HepG2 (cell line): ENCODE results near the gene HNF1B. TPM values are rescaled to one million over a fixed set of nuclear protein-coding genes. Genes with fewer than 3 reads are reported as not detected.

Experiments
- ATAC-seq: fragments of 200-7000 bp; cut with Tn5 transposase; 3 replicates; pipeline ENCODE4 v1.9.1; 2020; ENCODE audit warnings: mild to moderate bottlenecking, moderate library complexity
- BruUV-seq: library from RNA; stranded (reverse); fragments of 400-500 nt; replicated peaks from 2 replicates; lab custom pipeline; 2021; lab: Mats Ljungman, UMichigan
- CTCF ChIA-PET: fragments of 300-600 bp; formaldehyde crosslinking; extraction: SDS; loops from one replicate; lab custom pipeline; 2021; ENCODE audit warnings: low total read pairs, inconsistent platforms, low intra/inter-chr PET ratio; lab: Yijun Ruan, JAX
- POLR2A ChIA-PET: fragments of 350-600 bp; sonication (Branson Sonifier 250); formaldehyde crosslinking; loops from one replicate; lab custom pipeline; 2020; ENCODE audit warnings: antibody characterized with exemption, inconsistent platforms; lab: Yijun Ruan, JAX
- DNase-seq: peaks from one replicate; pipeline ENCODE4 v3.0.0-alpha.2; 2015; ENCODE audit warnings: low spot score
- FAIRE-seq: peaks from 3 replicates; lab custom pipeline; 2011; peaks lifted over from hg19 to GRCh38; lab: Jason Lieb, UNC
- H2AFZ ChIP-seq: one replicate; pipeline ENCODE4 v1.6.1; 2011; ENCODE audit warnings: low read length, inconsistent platforms
- H3K27ac ChIP-seq: fragments of 300-600 bp; 3 replicates; pipeline ENCODE4 v1.8.0; 2011; ENCODE audit warnings: mixed run types, mild to moderate bottlenecking, mixed read lengths, low read length, inconsistent platforms; ENCODE audit not compliant: insufficient read depth; ENCODE audit errors: extremely low read length
- H3K27me3 ChIP-seq, 2 experiments: fragments of 200-600 bp in 1 of 2; 2 replicates in 1 of 2; 3 replicates in 1 of 2; pipeline versions ENCODE4 v1.6.0 to v1.8.0; 2011; ENCODE audit warnings: low read length in 2 of 2, mild to moderate bottlenecking in 2 of 2, moderate library complexity in 2 of 2, inconsistent platforms in 1 of 2; ENCODE audit not compliant: insufficient read depth in 2 of 2, control insufficient read depth in 1 of 2
- H3K36me3 ChIP-seq, 2 experiments: fragments of 200-600 bp in 1 of 2; replicated peaks in 1 of 2; 2 replicates in 1 of 2; 3 replicates in 1 of 2; pipeline versions ENCODE4 v1.5.1 to v1.8.0; 2011; ENCODE audit warnings: low read length in 2 of 2, inconsistent platforms in 1 of 2; ENCODE audit not compliant: insufficient read depth in 2 of 2, control insufficient read depth in 1 of 2
- H3K4me1 ChIP-seq: 2 replicates; pipeline ENCODE4 v1.5.1; 2012; ENCODE audit warnings: low read length, inconsistent platforms; ENCODE audit not compliant: insufficient read depth
- H3K4me2 ChIP-seq: 2 replicates; pipeline ENCODE4 v1.6.0; 2011; ENCODE audit warnings: low read depth, low read length, inconsistent platforms
- H3K4me3 ChIP-seq, 3 experiments: fragments of 200-600 bp in 1 of 3; sonication (generic), shearing (Covaris generic) in 1 of 3; replicated peaks in 1 of 3; 2 replicates each; pipeline ENCODE4 v1.5.1; 2011 to 2016; ENCODE audit warnings: low read length in 3 of 3, inconsistent platforms in 2 of 3, low read depth in 2 of 3, mild to moderate bottlenecking in 2 of 3, control low read depth in 1 of 3, mixed read lengths in 1 of 3; ENCODE audit not compliant: insufficient read depth in 1 of 3
- H3K79me2 ChIP-seq: one replicate; pipeline ENCODE4 v1.6.1; 2011; ENCODE audit warnings: low read length, inconsistent platforms; ENCODE audit not compliant: insufficient read depth
- H3K9ac ChIP-seq: 2 replicates; pipeline ENCODE4 v1.6.0; 2011; ENCODE audit warnings: mild to moderate bottlenecking, low read depth, low read length, inconsistent platforms; ENCODE audit not compliant: insufficient read depth
- H3K9me3 ChIP-seq: 2 replicates; pipeline ENCODE4 v1.5.1; 2012; ENCODE audit warnings: mild to moderate bottlenecking, low read length
- H4K20me1 ChIP-seq: 2 replicates; pipeline ENCODE4 v1.6.0; 2011; ENCODE audit warnings: inconsistent platforms, mild to moderate bottlenecking, low read length, moderate library complexity; ENCODE audit not compliant: insufficient read depth
- ATRX ChIP-seq: sonication (generic); formaldehyde crosslinking; IDR thresholded peaks from 2 replicates; pipeline ENCODE4 v1.4.0; 2020; ENCODE audit warnings: missing genetic modification reagents, borderline replicate concordance
- CENPT ChIP-seq: sonication (generic); formaldehyde crosslinking; IDR thresholded peaks from 2 replicates; pipeline ENCODE4 v1.8.0; 2022; ENCODE audit warnings: low read depth, mild to moderate bottlenecking, moderate library complexity, missing genetic modification reagents
- POLR2G ChIP-seq: fragments of 200-400 bp; formaldehyde crosslinking; IDR thresholded peaks from 2 replicates; pipeline ENCODE4 v1.6.1; 2018; ENCODE audit warnings: mild to moderate bottlenecking, low read depth, low read length, moderate library complexity
- SAFB2 ChIP-seq: sonication (generic); formaldehyde crosslinking; IDR thresholded peaks from 2 replicates; pipeline ENCODE4 v1.5.1; 2020; ENCODE audit warnings: missing genetic modification reagents, low read depth, mild to moderate bottlenecking, borderline replicate concordance
- SOX13 ChIP-seq, 3 experiments: fragments of 450-650 bp in 1 of 3; sonication (generic) in 1 of 3; formaldehyde crosslinking in 1 of 3; IDR thresholded peaks in 2 of 3; conservative IDR thresholded peaks in 1 of 3; 2 replicates each; pipeline versions ENCODE4 v1.5.0 to v1.6.1; 2016 to 2020; ENCODE audit warnings: antibody characterized with exemption in 1 of 3, mild to moderate bottlenecking in 1 of 3, missing compliant biosample characterization in 1 of 3, missing genetic modification reagents in 1 of 3, moderate library complexity in 1 of 3
- ZNF335 ChIP-seq: sonication (generic); formaldehyde crosslinking; IDR thresholded peaks from 2 replicates; pipeline ENCODE4 v1.4.0; 2020; ENCODE audit warnings: missing genetic modification reagents
- ZNF354B ChIP-seq: sonication (generic); formaldehyde crosslinking; IDR thresholded peaks from 2 replicates; pipeline ENCODE4 v1.8.0; 2022; ENCODE audit warnings: mild to moderate bottlenecking, missing genetic modification reagents
- ZNF563 ChIP-seq: sonication (generic); formaldehyde crosslinking; IDR thresholded peaks from 2 replicates; pipeline ENCODE4 v1.8.0; 2022; ENCODE audit warnings: mild to moderate bottlenecking, moderate library complexity, missing genetic modification reagents
- ZNF629 ChIP-seq: sonication (generic); formaldehyde crosslinking; conservative IDR thresholded peaks from 2 replicates; pipeline ENCODE4 v1.5.0; 2020; ENCODE audit warnings: missing genetic modification reagents
- WGBS: methylation state at CpG from one replicate; pipeline ENCODE4 v1.1.6; 2017; ENCODE audit warnings: low lambda C conversion rate; 5-methylcytosine and 5-hydroxymethylcytosine counted together
- in situ Hi-C: cut with HindIII; loops from 2 replicates; pipeline ENCODE4 v1.10.0; 2017; ENCODE audit warnings: low pct_unique_long_range_greater_than_20kb; ENCODE audit not compliant: extremely low pct_ligation_motif_present
- intact Hi-C: fragments of 100-400 bp; cut with micrococcal nuclease; formaldehyde crosslinking; loops from one replicate; pipeline ENCODE4 v1.10.0; 2022; ENCODE audit not compliant: unreplicated experiment
- polyA plus RNA-seq, 8 experiments: library from polyadenylated mRNA; depleted of rRNA in 3 of 8; stranded (reverse) in 7 of 8; unstranded in 1 of 8; fragments of >200 nt; fragmentation: Illumina TruSeq in 4 of 8; extraction: Trizol in 4 of 8; gene quantifications; 2 replicates each; pipeline versions ENCODE4 v1.2.1 to v1.2.3, GENCODE V29; 2011 to 2016; ENCODE audit warnings: low read depth in 4 of 8, missing spikeins in 1 of 8, mixed read lengths in 1 of 8; ENCODE audit not compliant: insufficient read depth in 1 of 8
- total RNA-seq, 5 experiments: library from RNA; depleted of rRNA; stranded (reverse); fragments of >200 nt; fragmentation: Illumina TruSeq; extraction: Trizol; gene quantifications; 2 replicates each; pipeline ENCODE4 v1.2.3, GENCODE V29; 2016; ENCODE audit warnings: low read depth in 1 of 5
- TF ChIP-seq, protein P1 (sequence below): sonication (generic); formaldehyde crosslinking; IDR thresholded peaks from 2 replicates; pipeline ENCODE4 v1.8.0; 2022; ENCODE audit warnings: missing genetic modification reagents, mild to moderate bottlenecking, borderline replicate concordance
- TF ChIP-seq, protein P2 (sequence below): sonication (generic); formaldehyde crosslinking; IDR thresholded peaks from 2 replicates; pipeline ENCODE4 v1.4.0; 2020; ENCODE audit warnings: missing genetic modification reagents, borderline replicate concordance
- TF ChIP-seq, protein P3 (sequence below), 2 experiments: sonication (generic) in 1 of 2; formaldehyde crosslinking in 1 of 2; IDR thresholded peaks; 2 replicates each; pipeline versions ENCODE4 v1.4.0 to v1.6.1; 2016 to 2020; ENCODE audit warnings: borderline replicate concordance in 1 of 2, low read depth in 1 of 2, mild to moderate bottlenecking in 1 of 2, missing genetic modification reagents in 1 of 2

Gene HNF1B
- total and polyA plus RNA-seq, 2 of the 13 experiments (the other 11 are each of a cell fraction or from before 2014, with no cell fraction given) = 1.9 to 5.3 TPM

DNA sequence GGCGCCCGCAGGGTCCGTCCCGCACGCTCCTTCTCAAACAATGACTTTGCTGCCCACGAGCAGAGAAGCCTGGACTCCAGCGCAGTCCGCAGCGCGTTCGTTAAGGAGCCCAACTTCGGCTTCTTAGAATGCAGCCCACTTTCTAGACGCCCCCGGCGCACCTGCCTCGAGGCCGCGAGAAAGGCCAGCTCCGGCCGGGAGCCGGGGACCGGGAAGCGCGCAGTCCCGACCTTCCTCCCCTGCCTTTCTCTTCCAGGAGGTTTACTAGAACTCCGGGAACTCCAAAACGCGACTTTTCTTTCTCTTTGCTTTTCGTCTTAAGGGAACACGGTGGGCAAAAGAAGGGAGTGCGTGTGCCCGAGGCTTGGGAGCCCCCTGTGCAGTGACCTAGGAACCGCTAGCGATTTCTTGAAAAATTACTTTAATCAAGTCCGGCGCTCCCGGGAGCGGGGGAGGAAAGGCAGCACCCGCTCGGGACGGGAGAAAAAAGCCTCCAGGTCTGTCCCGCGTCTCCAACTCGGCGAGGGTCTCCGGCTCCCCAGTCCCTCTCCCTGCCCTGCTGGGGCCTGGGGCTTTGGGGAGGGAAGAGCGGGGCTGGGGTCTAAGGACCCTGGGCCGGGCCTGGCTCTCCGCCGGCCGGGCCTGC lies 2.6 kb downstream of the HNF1B start:
- H3K4me1 ChIP-seq = peaks cover 27% of the 10 kb centered on the region
- in situ Hi-C loops (loop anchor here (5.0 to 10.0 kb wide), 2 partner anchors 35 to 97 kb away; partner anchors contain the start of gene DDX52), intact Hi-C loops (loop anchor here (2.0 to 10.0 kb wide), 3 partner anchors 41 to 91 kb away; no protein-coding TSS in a partner anchor)
- peak overlapping the region; percentile 77 for H3K4me2 ChIP-seq
- peak overlapping the region; percentile 94 for H3K27ac ChIP-seq
- peak overlapping the region; percentile 93 for H3K9ac ChIP-seq
- H3K36me3 ChIP-seq = peaks cover 4 to 12% of the 10 kb centered on the region in 2 experiments
- no TSS peak for BruUV-seq
- WGBS = 0% methylated on average over 22 of the region's 51 CpGs
- ChIA-PET CTCF (no interaction called here), POLR2A (interaction anchor here (1.3 to 6.0 kb wide), 4 partner anchors 25 to 53 kb away, joined by 6 to 79 read pairs (median 14); no protein-coding TSS in a partner anchor)
- ATAC-seq (no peak), DNase-seq (no peak), FAIRE-seq (no peak)
- no peaks in the 10 kb centered on the region for H3K9me3 ChIP-seq
- peak overlapping the region; percentile 77 to 89 (median 80) for H3K4me3 ChIP-seq
- H2AFZ ChIP-seq = no peak overlapping the region
- H3K79me2 ChIP-seq = peaks cover 49% of the 10 kb centered on the region
- H4K20me1 ChIP-seq = no peaks in the 10 kb centered on the region
- H3K27me3 ChIP-seq = no peaks in the 10 kb centered on the region; a peak in 1 of 5 replicates
- TF ChIP-seq ZNF335 (CRISPR knock-in tag) (no peak), CENPT (CRISPR knock-in tag) (no peak), ZNF563 (CRISPR knock-in tag) (no peak), SOX13 (IDR thresholded peaks at IDR 0.05) (no peak), SOX13 (CRISPR knock-in tag; conservative IDR thresholded peaks at IDR 0.05 in 1 of 2, IDR thresholded peaks at IDR 0.05 in 1 of 2) (0 out of 4 replicates have a peak, but pooled peaks of 1 of the 2 experiments have one; percentile 9), POLR2G (peak; percentile 82), ZNF354B (CRISPR knock-in tag) (no peak), ATRX (no peak), ZNF629 (0 out of 2 replicates have a peak, but pooled peaks have one; percentile 26), SAFB2 (CRISPR knock-in tag) (no peak)
- TF ChIP-seq, protein P1, sequence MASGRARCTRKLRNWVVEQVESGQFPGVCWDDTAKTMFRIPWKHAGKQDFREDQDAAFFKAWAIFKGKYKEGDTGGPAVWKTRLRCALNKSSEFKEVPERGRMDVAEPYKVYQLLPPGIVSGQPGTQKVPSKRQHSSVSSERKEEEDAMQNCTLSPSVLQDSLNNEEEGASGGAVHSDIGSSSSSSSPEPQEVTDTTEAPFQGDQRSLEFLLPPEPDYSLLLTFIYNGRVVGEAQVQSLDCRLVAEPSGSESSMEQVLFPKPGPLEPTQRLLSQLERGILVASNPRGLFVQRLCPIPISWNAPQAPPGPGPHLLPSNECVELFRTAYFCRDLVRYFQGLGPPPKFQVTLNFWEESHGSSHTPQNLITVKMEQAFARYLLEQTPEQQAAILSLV (CRISPR knock-in tag) = no peak
- TF ChIP-seq, protein P2, sequence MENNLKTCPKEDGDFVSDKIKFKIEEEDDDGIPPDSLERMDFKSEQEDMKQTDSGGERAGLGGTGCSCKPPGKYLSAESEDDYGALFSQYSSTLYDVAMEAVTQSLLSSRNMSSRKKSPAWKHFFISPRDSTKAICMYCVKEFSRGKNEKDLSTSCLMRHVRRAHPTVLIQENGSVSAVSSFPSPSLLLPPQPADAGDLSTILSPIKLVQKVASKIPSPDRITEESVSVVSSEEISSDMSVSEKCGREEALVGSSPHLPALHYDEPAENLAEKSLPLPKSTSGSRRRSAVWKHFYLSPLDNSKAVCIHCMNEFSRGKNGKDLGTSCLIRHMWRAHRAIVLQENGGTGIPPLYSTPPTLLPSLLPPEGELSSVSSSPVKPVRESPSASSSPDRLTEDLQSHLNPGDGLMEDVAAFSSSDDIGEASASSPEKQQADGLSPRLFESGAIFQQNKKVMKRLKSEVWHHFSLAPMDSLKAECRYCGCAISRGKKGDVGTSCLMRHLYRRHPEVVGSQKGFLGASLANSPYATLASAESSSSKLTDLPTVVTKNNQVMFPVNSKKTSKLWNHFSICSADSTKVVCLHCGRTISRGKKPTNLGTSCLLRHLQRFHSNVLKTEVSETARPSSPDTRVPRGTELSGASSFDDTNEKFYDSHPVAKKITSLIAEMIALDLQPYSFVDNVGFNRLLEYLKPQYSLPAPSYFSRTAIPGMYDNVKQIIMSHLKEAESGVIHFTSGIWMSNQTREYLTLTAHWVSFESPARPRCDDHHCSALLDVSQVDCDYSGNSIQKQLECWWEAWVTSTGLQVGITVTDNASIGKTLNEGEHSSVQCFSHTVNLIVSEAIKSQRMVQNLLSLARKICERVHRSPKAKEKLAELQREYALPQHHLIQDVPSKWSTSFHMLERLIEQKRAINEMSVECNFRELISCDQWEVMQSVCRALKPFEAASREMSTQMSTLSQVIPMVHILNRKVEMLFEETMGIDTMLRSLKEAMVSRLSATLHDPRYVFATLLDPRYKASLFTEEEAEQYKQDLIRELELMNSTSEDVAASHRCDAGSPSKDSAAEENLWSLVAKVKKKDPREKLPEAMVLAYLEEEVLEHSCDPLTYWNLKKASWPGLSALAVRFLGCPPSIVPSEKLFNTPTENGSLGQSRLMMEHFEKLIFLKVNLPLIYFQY (CRISPR knock-in tag) = no peak
- TF ChIP-seq, protein P3, sequence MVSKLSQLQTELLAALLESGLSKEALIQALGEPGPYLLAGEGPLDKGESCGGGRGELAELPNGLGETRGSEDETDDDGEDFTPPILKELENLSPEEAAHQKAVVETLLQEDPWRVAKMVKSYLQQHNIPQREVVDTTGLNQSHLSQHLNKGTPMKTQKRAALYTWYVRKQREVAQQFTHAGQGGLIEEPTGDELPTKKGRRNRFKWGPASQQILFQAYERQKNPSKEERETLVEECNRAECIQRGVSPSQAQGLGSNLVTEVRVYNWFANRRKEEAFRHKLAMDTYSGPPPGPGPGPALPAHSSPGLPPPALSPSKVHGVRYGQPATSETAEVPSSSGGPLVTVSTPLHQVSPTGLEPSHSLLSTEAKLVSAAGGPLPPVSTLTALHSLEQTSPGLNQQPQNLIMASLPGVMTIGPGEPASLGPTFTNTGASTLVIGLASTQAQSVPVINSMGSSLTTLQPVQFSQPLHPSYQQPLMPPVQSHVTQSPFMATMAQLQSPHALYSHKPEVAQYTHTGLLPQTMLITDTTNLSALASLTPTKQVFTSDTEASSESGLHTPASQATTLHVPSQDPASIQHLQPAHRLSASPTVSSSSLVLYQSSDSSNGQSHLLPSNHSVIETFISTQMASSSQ (IDR thresholded peaks at IDR 0.05; ENCODE audit: low read depth) = no peak
- TF ChIP-seq, protein P3 (CRISPR knock-in tag; IDR thresholded peaks at IDR 0.05; ENCODE audit: borderline replicate concordance) = 0 out of 2 replicates have a peak, but pooled peaks have one; percentile 17
